PFSK-1 (cell line): ENCODE measurements around the gene GDPD4.

ENCODE experiments used
- POLR2AphosphoS5 ChIP-seq: IDR thresholded peaks from 2 replicates; pipeline ENCODE4 v1.6.1; 2012; ENCODE audit warnings: low read depth, mild to moderate bottlenecking, control low read depth, low read length, moderate library complexity
- TAF1 ChIP-seq: IDR thresholded peaks from 2 replicates; pipeline ENCODE4 v1.6.1; 2012; ENCODE audit warnings: low read length, control low read depth, borderline replicate concordance; ENCODE audit not compliant: insufficient read depth
- TF ChIP-seq, protein P1 (sequence below), 2 experiments: IDR thresholded peaks; 2 replicates each; pipeline versions ENCODE4 v1.6.1 to v1.8.0; 2011 to 2012; ENCODE audit warnings: low read depth in 2 of 2, low read length in 2 of 2, control low read depth in 1 of 2, inconsistent platforms in 1 of 2, mild to moderate bottlenecking in 1 of 2, moderate library complexity in 1 of 2; ENCODE audit not compliant: insufficient read depth in 1 of 2

DNA sequence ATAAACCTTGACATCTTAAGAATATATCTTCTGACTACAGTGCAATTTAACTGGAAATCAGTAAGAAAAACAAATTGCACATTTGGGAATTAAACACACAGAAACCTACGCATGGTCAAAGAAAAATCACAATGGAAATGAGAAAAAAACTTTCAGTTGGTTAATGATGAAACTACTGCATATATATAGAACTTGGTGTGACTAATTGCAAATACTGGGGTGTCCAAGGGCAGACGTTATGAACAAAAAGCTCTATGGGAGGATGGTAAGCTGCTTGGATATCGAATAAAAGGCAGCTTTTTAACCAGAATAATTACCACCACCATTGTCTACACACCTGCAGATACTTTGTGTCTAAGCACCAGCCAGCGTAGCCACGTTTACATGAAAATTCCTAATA lies 791 bp downstream of the GDPD4 start:
- TF ChIP-seq, protein P1, sequence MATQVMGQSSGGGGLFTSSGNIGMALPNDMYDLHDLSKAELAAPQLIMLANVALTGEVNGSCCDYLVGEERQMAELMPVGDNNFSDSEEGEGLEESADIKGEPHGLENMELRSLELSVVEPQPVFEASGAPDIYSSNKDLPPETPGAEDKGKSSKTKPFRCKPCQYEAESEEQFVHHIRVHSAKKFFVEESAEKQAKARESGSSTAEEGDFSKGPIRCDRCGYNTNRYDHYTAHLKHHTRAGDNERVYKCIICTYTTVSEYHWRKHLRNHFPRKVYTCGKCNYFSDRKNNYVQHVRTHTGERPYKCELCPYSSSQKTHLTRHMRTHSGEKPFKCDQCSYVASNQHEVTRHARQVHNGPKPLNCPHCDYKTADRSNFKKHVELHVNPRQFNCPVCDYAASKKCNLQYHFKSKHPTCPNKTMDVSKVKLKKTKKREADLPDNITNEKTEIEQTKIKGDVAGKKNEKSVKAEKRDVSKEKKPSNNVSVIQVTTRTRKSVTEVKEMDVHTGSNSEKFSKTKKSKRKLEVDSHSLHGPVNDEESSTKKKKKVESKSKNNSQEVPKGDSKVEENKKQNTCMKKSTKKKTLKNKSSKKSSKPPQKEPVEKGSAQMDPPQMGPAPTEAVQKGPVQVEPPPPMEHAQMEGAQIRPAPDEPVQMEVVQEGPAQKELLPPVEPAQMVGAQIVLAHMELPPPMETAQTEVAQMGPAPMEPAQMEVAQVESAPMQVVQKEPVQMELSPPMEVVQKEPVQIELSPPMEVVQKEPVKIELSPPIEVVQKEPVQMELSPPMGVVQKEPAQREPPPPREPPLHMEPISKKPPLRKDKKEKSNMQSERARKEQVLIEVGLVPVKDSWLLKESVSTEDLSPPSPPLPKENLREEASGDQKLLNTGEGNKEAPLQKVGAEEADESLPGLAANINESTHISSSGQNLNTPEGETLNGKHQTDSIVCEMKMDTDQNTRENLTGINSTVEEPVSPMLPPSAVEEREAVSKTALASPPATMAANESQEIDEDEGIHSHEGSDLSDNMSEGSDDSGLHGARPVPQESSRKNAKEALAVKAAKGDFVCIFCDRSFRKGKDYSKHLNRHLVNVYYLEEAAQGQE (IDR thresholded peaks at IDR 0.05; ENCODE audit: insufficient read depth in 1 of 2, low read depth in 2 of 2, low read length in 2 of 2): no peak
- TF ChIP-seq POLR2AphosphoS5: no peak
- TF ChIP-seq TAF1: no peak
